LNCaP clone FGC (cell line): ENCODE data around the gene ESRRB.

Experiments
- DNase-seq: peaks from one replicate; pipeline ENCODE4 v3.0.0-alpha.2; 2011; ENCODE audit warnings: low read depth
- H3K4me3 ChIP-seq: 2 replicates; pipeline ENCODE4 v1.5.1; 2011; ENCODE audit warnings: mild to moderate bottlenecking, low read depth, low read length, control low read depth
- TF ChIP-seq, protein P1 (sequence below): IDR thresholded peaks from 2 replicates; pipeline ENCODE4 v1.5.1; 2012; ENCODE audit warnings: mild to moderate bottlenecking; ENCODE audit not compliant: control insufficient read depth, insufficient read depth; ENCODE audit errors: extremely low read depth

ESRRB gene

DNA sequence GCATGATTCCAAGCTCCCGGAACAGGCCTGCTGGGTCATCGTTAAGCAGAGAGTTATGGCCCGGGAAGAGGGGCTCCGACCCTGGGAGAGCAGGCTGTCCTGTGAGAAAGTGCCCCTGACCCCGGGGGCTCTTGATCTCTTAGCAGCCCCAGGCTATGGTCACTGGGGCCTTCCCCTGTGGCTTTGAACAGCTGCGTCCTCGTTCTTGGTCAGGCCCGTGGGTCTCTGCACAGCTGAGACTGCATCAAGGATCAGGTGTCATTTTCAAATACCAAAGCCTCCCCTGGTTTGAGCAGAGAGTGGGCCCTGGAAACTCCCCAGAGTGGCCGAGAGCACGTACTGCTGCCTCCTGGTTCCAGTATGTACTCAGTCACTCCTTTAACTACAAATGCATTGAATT, 114.8 kb downstream of the ESRRB start:
- no peak overlapping the region for H3K4me3 ChIP-seq
- TF ChIP-seq, protein P1, sequence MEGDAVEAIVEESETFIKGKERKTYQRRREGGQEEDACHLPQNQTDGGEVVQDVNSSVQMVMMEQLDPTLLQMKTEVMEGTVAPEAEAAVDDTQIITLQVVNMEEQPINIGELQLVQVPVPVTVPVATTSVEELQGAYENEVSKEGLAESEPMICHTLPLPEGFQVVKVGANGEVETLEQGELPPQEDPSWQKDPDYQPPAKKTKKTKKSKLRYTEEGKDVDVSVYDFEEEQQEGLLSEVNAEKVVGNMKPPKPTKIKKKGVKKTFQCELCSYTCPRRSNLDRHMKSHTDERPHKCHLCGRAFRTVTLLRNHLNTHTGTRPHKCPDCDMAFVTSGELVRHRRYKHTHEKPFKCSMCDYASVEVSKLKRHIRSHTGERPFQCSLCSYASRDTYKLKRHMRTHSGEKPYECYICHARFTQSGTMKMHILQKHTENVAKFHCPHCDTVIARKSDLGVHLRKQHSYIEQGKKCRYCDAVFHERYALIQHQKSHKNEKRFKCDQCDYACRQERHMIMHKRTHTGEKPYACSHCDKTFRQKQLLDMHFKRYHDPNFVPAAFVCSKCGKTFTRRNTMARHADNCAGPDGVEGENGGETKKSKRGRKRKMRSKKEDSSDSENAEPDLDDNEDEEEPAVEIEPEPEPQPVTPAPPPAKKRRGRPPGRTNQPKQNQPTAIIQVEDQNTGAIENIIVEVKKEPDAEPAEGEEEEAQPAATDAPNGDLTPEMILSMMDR: no peak
- DNase-seq: no peak

- no peak overlapping the region for H3K4me3 ChIP-seq
- DNase-seq: no peak
- TF ChIP-seq, protein P1: no peak
Measured at GRCh38 chr14:76491172-76491930, 115.4 kb downstream of the ESRRB start.

GRCh38 chr14:76495983-76496382, 120.0 kb downstream of the ESRRB start:
- H3K4me3 ChIP-seq: no peak overlapping the region
- no peak for DNase-seq
- TF ChIP-seq, protein P1: no peak

- no peak overlapping the region for H3K4me3 ChIP-seq
- no peak for DNase-seq
- TF ChIP-seq, protein P1: no peak
Measured at GRCh38 chr14:76496595-76496994, 120.7 kb downstream of the ESRRB start.

GRCh38 chr14:76497550-76498462, 121.9 kb downstream of the ESRRB start:
- DNase-seq: no peak
- TF ChIP-seq, protein P1: 0 out of 2 replicates have a peak, but pooled peaks have one; percentile 29
- H3K4me3 ChIP-seq: no peak overlapping the region

DNA sequence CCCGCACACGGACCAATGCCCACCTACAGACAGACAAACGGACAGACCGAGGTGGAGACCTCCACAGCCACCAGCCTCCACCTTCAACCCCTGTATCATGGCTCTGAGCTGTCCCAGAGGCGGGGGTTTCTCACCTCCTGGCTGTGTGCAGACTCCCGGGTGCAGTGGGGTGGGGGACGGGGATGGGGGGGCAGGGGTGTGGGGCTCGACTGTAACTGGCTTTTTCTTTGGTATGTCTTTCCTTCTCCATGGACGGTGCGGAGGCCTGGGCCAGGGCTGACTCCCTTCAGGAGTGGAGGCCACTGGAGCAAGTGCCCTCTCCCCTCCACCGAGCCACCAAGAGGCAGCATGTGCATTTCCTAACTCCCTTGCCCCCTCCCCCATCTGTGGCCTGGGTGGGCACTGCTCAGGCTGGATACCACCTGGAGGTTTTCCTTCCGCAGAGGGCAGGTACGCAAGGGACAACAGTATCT, 122.6 kb downstream of the ESRRB start:
- TF ChIP-seq, protein P1: no peak
- DNase-seq: no peak
- no peak overlapping the region for H3K4me3 ChIP-seq
